Neuron (in vitro differentiated cells): ENCODE measurements around the gene TBC1D25.
"Not testable (repeated sequence)": the region's sequence is repeated elsewhere in the genome, so short reads cannot be mapped to it uniquely, and the experiment has no call there.

Experiments
- H2AFZ ChIP-seq: one replicate; pipeline ENCODE4 v1.6.1; 2013; ENCODE audit warnings: low read depth, mild to moderate bottlenecking, inconsistent platforms, low read length, moderate library complexity
- H3K27me3 ChIP-seq: one replicate; pipeline ENCODE4 v1.6.1; 2013; ENCODE audit warnings: low read length; ENCODE audit not compliant: insufficient read depth
- H3K36me3 ChIP-seq: one replicate; pipeline ENCODE4 v1.6.1; 2013; ENCODE audit warnings: low read length; ENCODE audit not compliant: insufficient read depth
- H3K4me1 ChIP-seq: one replicate; pipeline ENCODE4 v1.6.1; 2013; ENCODE audit warnings: low read length; ENCODE audit not compliant: insufficient read depth
- H3K4me3 ChIP-seq: 2 replicates; pipeline ENCODE4 v1.5.1; 2013; ENCODE audit warnings: mild to moderate bottlenecking, low read length, moderate library complexity
- H3K9me3 ChIP-seq: one replicate; pipeline ENCODE4 v1.6.1; 2013; ENCODE audit warnings: low read length

Gene TBC1D25

DNA sequence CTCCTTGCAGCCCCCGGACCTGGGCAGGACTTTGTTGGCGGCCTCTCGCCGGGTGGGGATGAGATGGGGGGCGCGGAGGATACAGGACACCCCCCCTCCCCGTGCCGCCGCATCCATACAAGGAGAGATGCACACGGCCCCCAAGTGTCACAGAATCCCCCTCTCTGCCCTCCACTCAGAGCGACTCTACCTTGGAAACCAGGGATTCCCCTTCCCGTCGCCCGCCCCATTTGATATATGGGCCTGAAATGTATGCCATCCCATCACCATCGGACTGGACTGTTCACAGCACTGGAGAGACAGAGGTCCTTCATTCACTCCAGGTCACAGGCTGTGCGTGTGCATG lies 30.3 kb upstream of the TBC1D25 start:
- peak overlapping the region; percentile 70 for H2AFZ ChIP-seq
- no peaks in the 10 kb centered on the region for H3K36me3 ChIP-seq

DNA sequence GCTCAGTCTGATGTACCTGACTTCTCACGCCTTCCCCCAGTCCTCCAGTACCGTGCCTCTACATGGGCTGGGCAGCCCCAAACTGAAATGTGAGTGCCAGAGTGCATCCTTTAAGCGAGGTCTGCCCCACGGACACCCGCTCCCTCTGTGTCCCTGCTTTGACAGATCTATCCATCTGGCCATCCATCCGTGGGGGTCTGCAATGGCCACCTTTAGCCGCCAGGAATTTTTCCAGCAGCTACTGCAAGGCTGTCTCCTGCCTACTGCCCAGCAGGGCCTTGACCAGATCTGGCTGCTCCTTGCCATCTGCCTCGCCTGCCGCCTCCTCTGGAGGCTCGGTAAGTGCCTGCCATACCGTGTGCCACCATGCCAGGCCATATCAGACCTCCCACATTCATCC lies 29.9 kb upstream of the TBC1D25 start:
- H2AFZ ChIP-seq: no peak overlapping the region
- no peaks in the 10 kb centered on the region for H3K4me1 ChIP-seq
- H3K4me3 ChIP-seq: peak overlapping the region; percentile 85
- H3K9me3 ChIP-seq: no peaks in the 10 kb centered on the region
- H3K36me3 ChIP-seq: no peaks in the 10 kb centered on the region
- H3K27me3 ChIP-seq: no peaks in the 10 kb centered on the region

More for the DNA sequence above, 30.3 kb upstream of the TBC1D25 start:
- no peaks in the 10 kb centered on the region for H3K27me3 ChIP-seq
- no peaks in the 10 kb centered on the region for H3K9me3 ChIP-seq
- H3K4me3 ChIP-seq: peak overlapping the region; percentile 85
- H3K4me1 ChIP-seq: no peaks in the 10 kb centered on the region

DNA sequence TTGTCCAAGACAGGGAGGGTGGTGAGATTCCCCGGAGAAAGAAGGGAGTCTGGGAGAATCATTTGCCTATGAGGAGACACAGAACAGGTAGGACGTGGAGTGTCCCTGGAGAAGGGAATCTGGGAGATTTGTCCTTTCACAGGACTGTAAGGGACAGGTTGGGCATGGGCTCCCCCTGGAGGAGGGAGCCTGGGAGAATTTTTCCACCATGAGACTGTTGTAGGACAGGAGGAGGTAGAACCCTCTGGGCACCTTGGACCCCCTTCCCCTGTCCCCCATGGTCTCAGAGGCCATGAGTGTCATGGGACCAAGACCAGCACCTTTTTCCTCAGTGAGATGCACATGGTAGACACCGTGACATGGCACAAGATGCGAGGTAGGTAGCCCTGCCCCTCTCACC lies 28.0 kb upstream of the TBC1D25 start:
- no peaks in the 10 kb centered on the region for H3K36me3 ChIP-seq
- no peaks in the 10 kb centered on the region for H3K9me3 ChIP-seq

DNA sequence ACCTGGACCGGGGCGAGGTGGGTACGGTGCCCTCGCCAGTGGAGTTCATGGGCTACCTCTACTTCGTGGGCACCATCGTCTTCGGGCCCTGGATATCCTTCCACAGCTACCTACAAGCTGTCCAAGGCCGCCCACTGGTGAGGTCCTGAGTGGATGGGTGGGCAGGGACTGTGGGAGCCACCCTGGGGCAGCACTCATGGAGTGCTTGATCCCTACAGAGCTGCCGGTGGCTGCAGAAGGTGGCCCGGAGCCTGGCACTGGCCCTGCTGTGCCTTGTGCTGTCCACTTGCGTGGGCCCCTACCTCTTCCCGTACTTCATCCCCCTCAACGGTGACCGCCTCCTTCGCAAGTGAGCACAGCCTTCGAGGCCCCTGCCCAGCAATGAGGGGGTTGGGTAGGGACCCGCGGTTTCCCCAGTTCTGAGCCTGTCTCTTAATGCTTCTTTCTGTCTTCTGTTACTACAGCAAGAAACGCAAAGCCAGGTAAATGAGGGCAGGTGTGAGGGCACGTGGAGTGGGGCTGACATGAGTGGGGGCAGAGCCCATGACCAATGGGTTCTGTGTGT lies 27.1 kb upstream of the TBC1D25 start:
- H3K9me3 ChIP-seq: no peaks in the 10 kb centered on the region
- H3K36me3 ChIP-seq: no peaks in the 10 kb centered on the region
- no peaks in the 10 kb centered on the region for H3K4me1 ChIP-seq
- H3K4me3 ChIP-seq: no peak overlapping the region
- H3K27me3 ChIP-seq: no peaks in the 10 kb centered on the region
- H2AFZ ChIP-seq: no peak overlapping the region

More for the DNA sequence above, 28.0 kb upstream of the TBC1D25 start:
- Histone ChIP-seq H2AFZ (no peak overlapping the region), H3K4me3 (no peak overlapping the region), H3K4me1 (no peaks in the 10 kb centered on the region), H3K27me3 (no peaks in the 10 kb centered on the region)

DNA sequence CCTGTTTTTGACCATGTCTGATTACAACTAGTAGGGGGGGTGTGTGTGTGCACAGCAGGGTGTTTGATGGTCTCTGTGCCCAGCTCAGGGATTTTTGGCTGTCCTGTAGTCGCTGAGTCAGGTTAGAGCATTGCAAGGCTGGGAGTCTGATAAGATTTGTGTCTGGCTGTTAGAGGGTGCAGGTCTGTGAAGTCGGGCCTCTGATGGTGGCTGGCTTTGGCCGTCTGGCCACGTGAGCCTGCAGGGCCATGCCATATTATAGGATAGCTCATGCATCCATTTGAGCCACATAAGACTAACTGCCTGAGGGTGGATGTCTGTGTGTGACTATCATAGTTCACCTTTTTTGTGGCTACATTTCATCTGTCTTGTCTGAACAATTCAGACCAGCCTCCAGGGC lies 25.8 kb upstream of the TBC1D25 start:
- no peaks in the 10 kb centered on the region for H3K36me3 ChIP-seq
- no peaks in the 10 kb centered on the region for H3K4me1 ChIP-seq
- no peak overlapping the region for H2AFZ ChIP-seq
- H3K4me3 ChIP-seq: no peak overlapping the region
- H3K9me3 ChIP-seq: no peaks in the 10 kb centered on the region
- no peaks in the 10 kb centered on the region for H3K27me3 ChIP-seq

DNA sequence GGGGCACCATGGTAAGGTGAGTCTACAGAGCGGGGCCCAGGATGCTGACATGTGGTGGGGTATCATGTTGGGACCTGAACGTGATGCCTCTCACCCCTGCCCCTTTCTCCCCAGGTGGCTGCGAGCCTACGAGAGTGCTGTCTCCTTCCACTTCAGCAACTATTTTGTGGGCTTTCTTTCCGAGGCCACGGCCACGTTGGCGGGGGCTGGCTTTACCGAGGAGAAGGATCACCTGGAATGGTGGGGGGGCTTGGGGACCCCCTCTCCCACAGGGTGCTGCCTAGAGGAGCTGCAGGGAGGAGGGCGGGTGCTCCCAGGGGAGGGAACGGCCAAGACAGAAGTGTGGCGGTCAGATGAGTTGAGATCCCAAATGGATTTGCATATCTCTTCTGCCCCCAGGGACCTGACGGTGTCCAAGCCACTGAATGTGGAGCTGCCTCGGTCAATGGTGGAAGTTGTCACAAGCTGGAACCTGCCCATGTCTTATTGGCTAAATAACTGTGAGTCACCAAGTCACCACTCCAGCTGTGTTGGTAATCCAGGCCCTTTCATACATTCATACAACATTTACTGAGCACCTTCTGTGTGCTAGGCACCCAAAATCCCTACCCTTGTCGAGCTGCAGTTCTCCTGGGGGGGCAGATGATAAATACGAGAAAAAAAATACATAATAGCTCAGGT lies 25.2 kb upstream of the TBC1D25 start:
- Histone ChIP-seq H3K27me3 (no peaks in the 10 kb centered on the region), H3K4me1 (no peaks in the 10 kb centered on the region), H3K36me3 (no peaks in the 10 kb centered on the region), H3K9me3 (no peaks in the 10 kb centered on the region), H3K4me3 (no peak overlapping the region), H2AFZ (no peak overlapping the region)

DNA sequence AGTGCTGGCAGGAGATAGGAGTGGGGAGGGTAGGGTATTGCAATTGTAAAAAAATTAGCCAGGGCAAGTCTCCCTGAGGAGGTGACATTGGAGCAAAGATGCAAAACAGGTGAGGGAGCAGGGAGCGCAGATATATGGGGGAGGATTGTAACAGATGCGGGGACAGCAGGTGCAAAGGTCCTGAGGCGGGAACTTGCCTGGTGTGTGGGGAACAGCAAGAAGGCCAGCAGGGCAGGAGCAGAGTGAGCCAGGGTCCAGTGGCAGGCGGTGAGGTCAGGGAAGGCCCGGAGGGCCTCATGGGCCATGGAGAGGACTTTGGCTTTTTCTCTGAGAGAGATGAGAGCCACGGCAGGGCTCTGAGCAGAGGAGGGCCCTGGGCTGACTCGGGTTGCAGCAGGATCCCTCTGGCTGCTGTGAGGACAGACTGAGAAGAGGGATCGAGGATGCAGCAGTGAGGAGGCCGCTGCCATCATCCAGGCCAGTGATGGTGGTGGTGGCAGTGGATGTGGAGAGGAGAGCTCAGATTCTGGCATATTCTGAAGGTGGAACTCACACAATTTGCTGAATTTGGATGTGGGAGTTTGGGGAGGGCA lies 24.6 kb upstream of the TBC1D25 start:
- H3K27me3 ChIP-seq: no peaks in the 10 kb centered on the region
- no peaks in the 10 kb centered on the region for H3K4me1 ChIP-seq
- no peak overlapping the region for H2AFZ ChIP-seq
- H3K9me3 ChIP-seq: no peaks in the 10 kb centered on the region
- H3K4me3 ChIP-seq: no peak overlapping the region
- no peaks in the 10 kb centered on the region for H3K36me3 ChIP-seq

DNA sequence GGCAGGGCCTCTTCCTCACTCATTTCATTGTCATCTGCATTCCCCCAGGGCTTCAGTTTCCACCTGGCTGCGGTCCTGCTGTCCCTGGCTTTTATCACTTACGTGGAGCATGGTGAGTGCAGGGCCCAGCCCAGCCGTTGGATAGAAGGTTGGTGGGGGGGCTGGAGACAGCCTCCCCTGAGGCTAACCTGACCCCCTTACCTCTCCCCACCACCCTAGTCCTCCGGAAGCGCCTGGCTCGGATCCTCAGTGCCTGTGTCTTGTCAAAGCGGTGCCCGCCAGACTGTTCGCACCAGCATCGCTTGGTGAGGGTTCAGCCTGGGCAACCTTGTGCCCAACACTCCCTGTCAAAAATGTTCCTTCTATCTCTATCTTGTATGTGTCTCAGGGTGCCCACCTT lies 23.7 kb upstream of the TBC1D25 start:
- Histone ChIP-seq H3K36me3 (no peaks in the 10 kb centered on the region), H3K4me3 (no peak overlapping the region), H3K4me1 (no peaks in the 10 kb centered on the region), H3K9me3 (no peaks in the 10 kb centered on the region), H3K27me3 (no peaks in the 10 kb centered on the region), H2AFZ (no peak overlapping the region)

DNA sequence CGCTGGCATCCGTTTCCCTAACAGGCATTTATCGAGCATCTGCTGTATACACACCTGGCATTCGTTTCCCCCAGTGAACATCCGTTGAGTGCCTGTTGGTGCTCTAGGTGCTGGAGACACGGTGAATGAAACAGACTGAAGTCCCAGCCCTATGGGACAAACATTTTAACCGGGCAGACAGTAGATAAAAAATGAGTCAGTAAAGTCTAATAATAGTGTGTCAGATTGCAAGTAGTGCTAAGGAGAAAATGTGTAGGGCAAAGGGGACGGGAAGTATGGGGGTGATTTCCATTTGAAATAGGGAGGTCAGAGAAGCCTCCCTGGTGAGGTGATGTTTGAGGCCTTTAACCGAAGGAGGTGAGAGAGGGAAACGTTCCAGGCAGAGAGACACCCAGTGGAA lies 23.2 kb upstream of the TBC1D25 start:
- Histone ChIP-seq H3K4me1 (no peaks in the 10 kb centered on the region), H3K4me3 (no peak overlapping the region), H3K36me3 (no peaks in the 10 kb centered on the region), H2AFZ (no peak overlapping the region), H3K27me3 (no peaks in the 10 kb centered on the region), H3K9me3 (no peaks in the 10 kb centered on the region)

DNA sequence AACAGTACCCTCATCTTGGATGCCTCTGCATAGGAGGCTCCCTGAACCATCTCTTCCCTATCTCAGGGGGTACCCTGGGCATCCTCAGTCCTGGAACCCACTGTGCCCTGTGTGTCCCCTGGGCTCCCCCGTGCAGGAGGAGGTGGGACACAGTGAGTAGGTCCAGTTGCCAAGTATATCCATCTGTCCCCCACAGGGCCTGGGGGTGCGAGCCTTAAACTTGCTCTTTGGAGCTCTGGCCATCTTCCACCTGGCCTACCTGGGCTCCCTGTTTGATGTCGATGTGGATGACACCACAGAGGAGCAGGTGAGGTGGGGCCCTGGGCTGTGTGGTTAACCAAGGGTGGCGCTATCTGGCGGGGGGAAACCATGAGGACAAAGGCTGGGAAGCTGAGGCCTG lies 22.5 kb upstream of the TBC1D25 start:
- Histone ChIP-seq H3K27me3 (no peaks in the 10 kb centered on the region), H3K4me3 (no peak overlapping the region), H3K9me3 (no peaks in the 10 kb centered on the region), H3K36me3 (no peaks in the 10 kb centered on the region), H2AFZ (no peak overlapping the region), H3K4me1 (no peaks in the 10 kb centered on the region)

DNA sequence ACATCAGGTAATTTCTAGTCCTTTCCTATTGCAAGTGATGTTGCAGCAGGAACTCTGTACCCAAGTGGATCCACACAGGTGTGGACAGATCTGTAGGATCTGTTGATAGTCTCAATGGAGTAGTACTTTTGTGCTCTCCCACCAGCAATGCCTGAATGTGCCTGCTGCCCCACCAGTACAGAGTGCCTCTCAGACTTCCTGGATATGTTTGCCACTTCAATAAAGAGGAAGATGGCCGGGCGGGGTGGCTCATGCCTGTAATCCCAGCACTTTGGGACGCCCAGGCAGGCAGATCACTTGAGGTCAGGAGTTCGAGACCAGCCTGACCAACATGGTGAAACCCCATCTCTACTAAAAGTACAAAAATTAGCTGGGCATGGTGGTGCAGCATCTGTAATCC lies 20.0 kb upstream of the TBC1D25 start:
- H2AFZ ChIP-seq, H3K36me3 ChIP-seq, H3K4me1 ChIP-seq, H3K27me3 ChIP-seq, H3K9me3 ChIP-seq, H3K4me3 ChIP-seq: not testable (repeated sequence)

DNA sequence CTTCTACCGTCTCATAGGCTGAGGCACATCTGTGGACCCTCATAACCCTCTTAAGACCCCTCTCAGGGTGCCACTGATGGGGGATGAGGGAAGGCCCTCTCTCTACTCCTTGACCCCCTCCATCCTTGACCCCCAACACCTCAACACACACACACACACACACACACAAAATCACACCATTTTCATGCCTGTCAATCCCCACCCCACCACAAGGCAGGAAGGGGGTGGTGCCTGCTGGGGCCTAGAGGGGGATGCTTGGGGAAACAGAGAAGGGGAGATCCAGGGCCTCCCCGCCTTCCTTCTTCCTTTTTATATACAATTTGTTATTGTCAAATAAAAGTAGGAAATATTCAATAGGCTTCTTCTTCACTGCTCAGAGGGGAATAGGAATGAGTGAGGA lies 19.1 kb upstream of the TBC1D25 start:
- Histone ChIP-seq H3K4me3 (no peak overlapping the region), H3K4me1 (peaks cover 3% of the 10 kb centered on the region), H2AFZ (no peak overlapping the region), H3K36me3 (peaks cover 8% of the 10 kb centered on the region), H3K9me3 (no peaks in the 10 kb centered on the region), H3K27me3 (no peaks in the 10 kb centered on the region)

DNA sequence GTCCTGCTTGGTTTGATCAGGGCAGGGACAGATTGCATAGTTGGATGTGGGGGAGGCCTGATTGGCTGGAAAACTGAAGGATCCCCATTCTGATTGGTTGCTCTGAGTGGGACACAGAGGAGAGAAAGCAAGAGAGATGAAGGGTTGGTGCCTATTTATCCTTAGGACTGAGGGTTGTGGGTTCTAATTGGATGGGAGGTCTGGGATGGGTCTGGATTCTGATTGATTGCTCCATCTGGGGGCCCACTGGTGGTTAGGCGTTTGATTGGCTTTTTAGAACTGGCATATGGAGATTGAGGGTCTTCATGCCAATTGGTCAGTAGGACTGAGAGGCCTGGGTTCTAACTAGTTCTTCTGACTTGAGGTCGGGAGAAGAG lies 18.6 kb upstream of the TBC1D25 start:
- H3K4me1 ChIP-seq: peaks cover 3% of the 10 kb centered on the region
- no peaks in the 10 kb centered on the region for H3K27me3 ChIP-seq
- peaks cover 8% of the 10 kb centered on the region for H3K36me3 ChIP-seq
- peak overlapping the region; percentile 95 for H3K4me3 ChIP-seq
- no peaks in the 10 kb centered on the region for H3K9me3 ChIP-seq
- no peak overlapping the region for H2AFZ ChIP-seq
